Measurements from ENCODE around the gene KLF13. TPM values are rescaled to one million over a fixed set of nuclear protein-coding genes. Genes with fewer than 3 reads are reported as not detected.

KLF13 gene
- polyA plus RNA-seq, 1 donor (not counting 4 experiments of a cell fraction or from before 2014, with no cell fraction given): 66.7 TPM

GRCh38 chr15:31294067-31294466, 32.6 kb upstream of the KLF13 start:
- H3K79me2 ChIP-seq (ENCODE audit: control insufficient read depth, insufficient read depth, low read length): no peaks in the 10 kb centered on the region
- H3K36me3 ChIP-seq (ENCODE audit: control insufficient read depth in 2 of 2, extremely low read depth in 1 of 2, insufficient read depth in 2 of 2, low read length in 2 of 2): no peaks in the 10 kb centered on the region
- H3K27ac ChIP-seq (ENCODE audit: control insufficient read depth, insufficient read depth, low read length): no peak overlapping the region
- H3K9ac ChIP-seq (ENCODE audit: control insufficient read depth, extremely low read depth, insufficient read depth, low read length): no peak overlapping the region
- FAIRE-seq: no peak
- H3K4me2 ChIP-seq (ENCODE audit: control insufficient read depth, extremely low read depth, insufficient read depth, low read depth, low read length): no peak overlapping the region
- no peaks in the 10 kb centered on the region for H3K9me1 ChIP-seq (ENCODE audit: control insufficient read depth, extremely low read depth, insufficient read depth, low read length)
- TF ChIP-seq EZH2 (IDR thresholded peaks at IDR 0.05; ENCODE audit: low read length) (no peak), CTCF (optimal IDR thresholded peaks at IDR 0.05 in 1 of 3, IDR thresholded peaks at IDR 0.05 in 1 of 3, conservative IDR thresholded peaks at IDR 0.05 in 1 of 3; ENCODE audit: extremely low read depth in 1 of 3, insufficient read depth in 2 of 3, low read length in 3 of 3) (no peak)
- peaks cover 36% of the 10 kb centered on the region for H3K27me3 ChIP-seq (ENCODE audit: control insufficient read depth, extremely low read depth, insufficient read depth, low read length)
- H3K4me3 ChIP-seq (ENCODE audit: control insufficient read depth in 2 of 3, extremely low read depth in 1 of 3, insufficient read depth in 2 of 3, low read depth in 1 of 3, low read length in 3 of 3): no peak overlapping the region
- no peaks in the 10 kb centered on the region for H3K9me3 ChIP-seq (ENCODE audit: control insufficient read depth, low read depth, low read length)
- H3K4me1 ChIP-seq (ENCODE audit: control insufficient read depth, extremely low read depth, insufficient read depth, low read length): no peaks in the 10 kb centered on the region
- H4K20me1 ChIP-seq (ENCODE audit: control insufficient read depth, extremely low read depth, insufficient read depth, low read length): no peaks in the 10 kb centered on the region
- no peak overlapping the region for H2AFZ ChIP-seq (ENCODE audit: control insufficient read depth, low read length)
- dilution Hi-C loops (cut with MboI; ENCODE audit: extremely low pct_ligation_motif_present, low sequenced_read_pairs): no loop called here
- no peak for DNase-seq (ENCODE audit: low read depth, low spot score)

- Histone ChIP-seq H3K27me3 (ENCODE audit: control insufficient read depth, extremely low read depth, insufficient read depth, low read length) (peaks cover 36% of the 10 kb centered on the region), H3K4me3 (ENCODE audit: control insufficient read depth in 2 of 3, extremely low read depth in 1 of 3, insufficient read depth in 2 of 3, low read depth in 1 of 3, low read length in 3 of 3) (no peak overlapping the region), H4K20me1 (ENCODE audit: control insufficient read depth, extremely low read depth, insufficient read depth, low read length) (no peaks in the 10 kb centered on the region), H3K9ac (ENCODE audit: control insufficient read depth, extremely low read depth, insufficient read depth, low read length) (no peak overlapping the region), H3K4me2 (ENCODE audit: control insufficient read depth, extremely low read depth, insufficient read depth, low read depth, low read length) (no peak overlapping the region), H3K4me1 (ENCODE audit: control insufficient read depth, extremely low read depth, insufficient read depth, low read length) (no peaks in the 10 kb centered on the region), H3K36me3 (ENCODE audit: control insufficient read depth in 2 of 2, extremely low read depth in 1 of 2, insufficient read depth in 2 of 2, low read length in 2 of 2) (no peaks in the 10 kb centered on the region), H3K9me1 (ENCODE audit: control insufficient read depth, extremely low read depth, insufficient read depth, low read length) (no peaks in the 10 kb centered on the region), H3K27ac (ENCODE audit: control insufficient read depth, insufficient read depth, low read length) (no peak overlapping the region), H3K9me3 (ENCODE audit: control insufficient read depth, low read depth, low read length) (no peaks in the 10 kb centered on the region), H2AFZ (ENCODE audit: control insufficient read depth, low read length) (no peak overlapping the region), H3K79me2 (ENCODE audit: control insufficient read depth, insufficient read depth, low read length) (no peaks in the 10 kb centered on the region)
- TF ChIP-seq CTCF (optimal IDR thresholded peaks at IDR 0.05 in 1 of 3, IDR thresholded peaks at IDR 0.05 in 1 of 3, conservative IDR thresholded peaks at IDR 0.05 in 1 of 3; ENCODE audit: extremely low read depth in 1 of 3, insufficient read depth in 2 of 3, low read length in 3 of 3) (no peak), EZH2 (IDR thresholded peaks at IDR 0.05; ENCODE audit: low read length) (no peak)
- no peak for DNase-seq (ENCODE audit: low read depth, low spot score)
- FAIRE-seq: no peak
- dilution Hi-C loops (cut with MboI; ENCODE audit: extremely low pct_ligation_motif_present, low sequenced_read_pairs): no loop called here
Observed at GRCh38 chr15:31295658-31296057, 31.0 kb upstream of the KLF13 start.
